DND-41 (cell line): ENCODE results near the gene OR51B4.
"Not testable (repeated sequence)": the region's sequence is repeated elsewhere in the genome, so short reads cannot be mapped to it uniquely, and the experiment has no call there.

Experiments
- ATAC-seq: fragments of 200-7000 bp; cut with Tn5 transposase; 3 replicates; pipeline ENCODE4 v1.9.1; 2021; ENCODE audit warnings: low read depth; ENCODE audit not compliant: insufficient read depth
- DNase-seq: peaks from one replicate; pipeline ENCODE4 v3.0.0-alpha.2; 2020
- H2AFZ ChIP-seq: 2 replicates; pipeline ENCODE4 v1.6.0; 2012; ENCODE audit warnings: low read depth, low read length
- H3K27ac ChIP-seq: 2 replicates; pipeline ENCODE4 v1.5.1; 2012; ENCODE audit warnings: low read length, inconsistent platforms
- H3K27me3 ChIP-seq: fragments of 200-600 bp; sonication (generic); 2 replicates; pipeline ENCODE4 v1.6.0; 2012; ENCODE audit warnings: low read length, mild to moderate bottlenecking, inconsistent platforms; ENCODE audit not compliant: insufficient read depth, poor library complexity
- H3K36me3 ChIP-seq: 2 replicates; pipeline ENCODE4 v1.5.1; 2012; ENCODE audit warnings: low read length, inconsistent platforms; ENCODE audit not compliant: insufficient read depth
- H3K4me1 ChIP-seq: 2 replicates; pipeline ENCODE4 v1.5.1; 2012; ENCODE audit warnings: mild to moderate bottlenecking, low read length; ENCODE audit not compliant: insufficient read depth
- H3K4me2 ChIP-seq: 2 replicates; pipeline ENCODE4 v1.6.0; 2012; ENCODE audit warnings: mild to moderate bottlenecking, moderate library complexity, low read length, inconsistent platforms; ENCODE audit not compliant: insufficient read depth
- H3K4me3 ChIP-seq, 2 experiments: fragments of 200-600 bp in 1 of 2; shearing (Covaris generic) in 1 of 2; 2 replicates each; pipeline ENCODE4 v1.5.1; 2012 to 2016; ENCODE audit warnings: inconsistent platforms in 2 of 2, low read length in 2 of 2, mild to moderate bottlenecking in 2 of 2, low read depth in 1 of 2, moderate library complexity in 1 of 2
- H3K79me2 ChIP-seq: 2 replicates; pipeline ENCODE4 v1.6.0; 2012; ENCODE audit warnings: low read length, inconsistent platforms; ENCODE audit not compliant: insufficient read depth
- H3K9ac ChIP-seq: 2 replicates; pipeline ENCODE4 v1.6.0; 2012; ENCODE audit warnings: low read depth, mild to moderate bottlenecking, inconsistent platforms, low read length, moderate library complexity
- H3K9me3 ChIP-seq: 2 replicates; pipeline ENCODE4 v1.5.1; 2012; ENCODE audit warnings: low read length, moderate library complexity, mild to moderate bottlenecking, inconsistent platforms; ENCODE audit not compliant: insufficient read depth, severe bottlenecking
- H4K20me1 ChIP-seq: 2 replicates; pipeline ENCODE4 v1.6.0; 2012; ENCODE audit warnings: low read length; ENCODE audit not compliant: insufficient read depth
- CTCF ChIP-seq: IDR thresholded peaks from 2 replicates; pipeline ENCODE4 v1.5.1; 2012; ENCODE audit warnings: borderline replicate concordance, low read length, moderate library complexity, mild to moderate bottlenecking; ENCODE audit not compliant: poor library complexity, severe bottlenecking; ENCODE audit errors: extremely low read depth
- EZH2 ChIP-seq: IDR thresholded peaks from 3 replicates; pipeline ENCODE4 v1.6.1; 2012; ENCODE audit warnings: borderline replicate concordance, low read depth, mild to moderate bottlenecking, moderate library complexity, low read length, inconsistent platforms; ENCODE audit not compliant: severe bottlenecking

Gene OR51B4

DNA sequence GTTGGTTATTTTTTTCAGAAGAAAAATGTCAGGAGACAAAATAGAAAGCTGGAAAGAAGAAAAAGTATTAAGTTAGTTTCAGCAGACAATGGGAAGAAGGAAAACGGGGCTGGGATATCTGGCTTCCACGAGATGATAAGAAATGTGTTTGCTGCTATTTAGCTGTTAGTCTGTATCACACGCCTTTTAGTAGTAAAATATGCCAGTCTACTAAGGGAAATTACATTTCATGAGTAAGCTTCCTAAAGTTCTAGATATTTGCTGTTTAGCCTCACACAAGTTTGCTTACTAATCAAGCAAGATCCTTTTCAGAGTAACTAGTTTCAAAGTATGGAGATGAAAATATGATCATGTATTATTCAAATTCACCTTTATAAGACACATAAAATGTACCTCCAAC lies 1.5 kb downstream of the OR51B4 start:
- no peak overlapping the region for H3K9ac ChIP-seq
- H3K36me3 ChIP-seq = no peaks in the 10 kb centered on the region
- H3K79me2 ChIP-seq = no peaks in the 10 kb centered on the region
- ATAC-seq (no peak), DNase-seq (no peak)
- H2AFZ ChIP-seq = no peak overlapping the region
- H3K27me3 ChIP-seq = peaks cover 6% of the 10 kb centered on the region
- no peak overlapping the region for H3K4me3 ChIP-seq
- H3K4me1 ChIP-seq = no peaks in the 10 kb centered on the region
- no peak overlapping the region for H3K4me2 ChIP-seq
- no peaks in the 10 kb centered on the region for H3K9me3 ChIP-seq
- no peak overlapping the region for H3K27ac ChIP-seq
- no peak for TF ChIP-seq CTCF
- TF ChIP-seq EZH2 = no peak
- no peaks in the 10 kb centered on the region for H4K20me1 ChIP-seq

DNA sequence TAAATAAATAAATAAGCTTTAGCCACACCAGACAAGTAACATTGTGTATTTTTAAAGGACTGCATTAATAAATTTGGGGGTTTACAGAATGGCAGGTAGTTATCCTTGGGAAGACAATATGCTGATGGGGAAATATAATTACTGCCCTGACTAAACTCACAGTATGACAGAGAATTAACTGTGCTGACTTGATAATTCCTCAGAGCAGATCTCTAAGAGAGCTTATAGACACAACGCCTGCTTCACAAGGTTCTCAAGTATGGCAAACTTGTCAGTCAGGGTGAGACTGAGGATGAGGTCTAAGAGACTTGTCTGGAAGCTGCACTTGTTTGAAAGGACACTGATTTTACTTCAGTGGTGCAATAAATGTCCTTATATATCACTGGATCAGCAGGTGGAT lies 3.3 kb downstream of the OR51B4 start:
- no peak overlapping the region for H2AFZ ChIP-seq
- H3K36me3 ChIP-seq = no peaks in the 10 kb centered on the region
- DNase-seq (no peak), ATAC-seq (no peak)
- no peak overlapping the region for H3K4me2 ChIP-seq
- no peaks in the 10 kb centered on the region for H3K79me2 ChIP-seq
- H4K20me1 ChIP-seq = no peaks in the 10 kb centered on the region
- TF ChIP-seq CTCF (no peak), EZH2 (no peak)
- peaks cover 6% of the 10 kb centered on the region for H3K27me3 ChIP-seq
- H3K9ac ChIP-seq = no peak overlapping the region
- no peaks in the 10 kb centered on the region for H3K9me3 ChIP-seq
- H3K27ac ChIP-seq = no peak overlapping the region
- H3K4me1 ChIP-seq = no peaks in the 10 kb centered on the region
- no peak overlapping the region for H3K4me3 ChIP-seq

DNA sequence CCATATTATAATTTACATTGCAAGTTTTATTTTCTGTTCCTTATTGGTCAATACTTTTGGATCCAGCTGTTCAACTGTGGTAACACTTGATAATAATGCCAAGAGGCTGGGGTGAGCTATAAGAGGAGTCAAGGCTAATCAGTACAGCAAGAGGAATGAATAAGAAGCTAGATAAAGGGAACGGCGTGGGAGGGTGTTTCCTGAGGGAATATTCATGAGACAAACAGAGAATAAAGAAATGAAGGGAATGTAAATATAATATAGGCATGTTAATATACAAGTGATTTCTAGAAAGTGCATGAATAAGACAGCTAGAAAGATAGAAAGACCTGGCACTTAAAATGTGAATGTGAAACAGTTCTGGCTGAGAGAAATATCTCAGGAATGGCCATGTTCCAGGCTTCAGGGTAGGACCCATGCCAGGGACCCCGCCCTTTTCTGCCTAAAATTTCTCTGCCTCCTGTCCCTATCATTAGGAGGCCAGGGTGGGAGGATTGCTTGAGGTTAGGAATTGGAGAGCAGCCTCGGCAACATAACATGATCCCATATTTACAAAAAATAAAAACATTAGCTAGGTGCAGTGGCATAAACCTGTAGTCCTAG lies 3.9 kb downstream of the OR51B4 start:
- Histone ChIP-seq H3K27me3 (peaks cover 6% of the 10 kb centered on the region), H3K36me3 (no peaks in the 10 kb centered on the region), H3K27ac (no peak overlapping the region), H3K4me2 (no peak overlapping the region), H3K4me1 (no peaks in the 10 kb centered on the region), H2AFZ (no peak overlapping the region), H3K9ac (no peak overlapping the region), H4K20me1 (no peaks in the 10 kb centered on the region), H3K9me3 (no peaks in the 10 kb centered on the region), H3K79me2 (no peaks in the 10 kb centered on the region), H3K4me3 (no peak overlapping the region)
- TF ChIP-seq EZH2 (no peak), CTCF (no peak)
- DNase-seq (no peak), ATAC-seq (no peak)

GRCh38 chr11:5294342-5294995 lies 7.3 kb downstream of the OR51B4 start:
- H2AFZ ChIP-seq, H3K27ac ChIP-seq, ATAC-seq, H3K9ac ChIP-seq, H3K27me3 ChIP-seq, H3K36me3 ChIP-seq, H4K20me1 ChIP-seq, H3K4me3 ChIP-seq, H3K79me2 ChIP-seq, H3K4me2 ChIP-seq, H3K9me3 ChIP-seq, DNase-seq, H3K4me1 ChIP-seq: not testable (repeated sequence)
